Glutamatergic neuron (in vitro differentiated cells): ENCODE results near the gene ABTB2. TPM values are rescaled to one million over a fixed set of nuclear protein-coding genes. Genes with fewer than 3 reads are reported as not detected.

Experiments
- DNase-seq: peaks from one replicate; pipeline ENCODE4 v3.0.0; 2022
- H3K27ac Mint-ChIP-seq: one replicate; pipeline ENCODE4 v1.8.0; 2020; ENCODE audit warnings: mild to moderate bottlenecking, mixed read lengths, inconsistent platforms; ENCODE audit not compliant: unreplicated experiment
- H3K27me3 Mint-ChIP-seq: one replicate; pipeline ENCODE4 v1.8.0; 2020; ENCODE audit warnings: mild to moderate bottlenecking, moderate library complexity, mixed read lengths, inconsistent platforms; ENCODE audit not compliant: unreplicated experiment
- H3K36me3 Mint-ChIP-seq: one replicate; pipeline ENCODE4 v1.8.0; 2020; ENCODE audit warnings: mild to moderate bottlenecking, mixed read lengths, inconsistent platforms; ENCODE audit not compliant: unreplicated experiment
- H3K4me1 Mint-ChIP-seq: one replicate; pipeline ENCODE4 v1.8.0; 2020; ENCODE audit warnings: mild to moderate bottlenecking, low read depth, mixed read lengths, inconsistent platforms; ENCODE audit not compliant: unreplicated experiment
- H3K4me3 Mint-ChIP-seq: one replicate; pipeline ENCODE4 v1.8.0; 2020; ENCODE audit warnings: mild to moderate bottlenecking, mixed read lengths, inconsistent platforms; ENCODE audit not compliant: unreplicated experiment
- H3K9me3 Mint-ChIP-seq: one replicate; pipeline ENCODE4 v1.8.0; 2020; ENCODE audit warnings: mild to moderate bottlenecking, moderate library complexity, mixed read lengths, inconsistent platforms; ENCODE audit not compliant: unreplicated experiment
- total RNA-seq: library from RNA; stranded (reverse); fragmentation: NEBNext Ultra II Directional; extraction: Animal tissue kit (Norgen Biotek cat#: 25700); gene quantifications from one replicate; pipeline ENCODE4 v1.2.1, GENCODE V29; 2021; ENCODE audit not compliant: unreplicated experiment
- TF ChIP-seq, protein P1 (sequence below): fragments of 200-600 bp; sonication (generic); IDR thresholded peaks from one replicate; pipeline ENCODE4 v1.5.0; 2021; ENCODE audit not compliant: partially characterized antibody, unreplicated experiment

The ABTB2 gene
- total RNA-seq, 1 donor from 2014 or later: 9.3 TPM

DNA sequence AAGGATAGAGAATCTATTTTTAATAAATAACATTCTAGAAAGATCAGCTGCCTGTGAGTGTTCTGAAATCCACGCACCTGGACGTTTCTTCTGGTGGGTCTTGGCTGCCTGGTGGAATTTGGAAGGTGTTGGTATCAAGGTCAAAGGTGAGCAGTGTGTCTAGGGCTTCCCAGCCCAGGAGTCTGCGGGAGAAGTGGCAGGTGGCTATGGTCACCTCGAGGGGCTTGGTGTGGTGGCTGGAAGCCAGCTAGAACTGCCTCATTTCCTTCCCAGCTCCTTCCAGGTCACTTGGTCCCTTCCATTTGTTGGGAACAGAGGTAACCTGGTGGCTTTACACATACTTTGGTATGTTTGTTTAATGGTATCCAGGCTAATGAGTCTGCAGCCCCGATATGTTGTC lies 210.9 kb downstream of the ABTB2 start:
- H3K4me3 Mint-ChIP-seq: no peak overlapping the region
- peak overlapping the region; percentile 48 for H3K27ac Mint-ChIP-seq
- TF ChIP-seq, protein P1, sequence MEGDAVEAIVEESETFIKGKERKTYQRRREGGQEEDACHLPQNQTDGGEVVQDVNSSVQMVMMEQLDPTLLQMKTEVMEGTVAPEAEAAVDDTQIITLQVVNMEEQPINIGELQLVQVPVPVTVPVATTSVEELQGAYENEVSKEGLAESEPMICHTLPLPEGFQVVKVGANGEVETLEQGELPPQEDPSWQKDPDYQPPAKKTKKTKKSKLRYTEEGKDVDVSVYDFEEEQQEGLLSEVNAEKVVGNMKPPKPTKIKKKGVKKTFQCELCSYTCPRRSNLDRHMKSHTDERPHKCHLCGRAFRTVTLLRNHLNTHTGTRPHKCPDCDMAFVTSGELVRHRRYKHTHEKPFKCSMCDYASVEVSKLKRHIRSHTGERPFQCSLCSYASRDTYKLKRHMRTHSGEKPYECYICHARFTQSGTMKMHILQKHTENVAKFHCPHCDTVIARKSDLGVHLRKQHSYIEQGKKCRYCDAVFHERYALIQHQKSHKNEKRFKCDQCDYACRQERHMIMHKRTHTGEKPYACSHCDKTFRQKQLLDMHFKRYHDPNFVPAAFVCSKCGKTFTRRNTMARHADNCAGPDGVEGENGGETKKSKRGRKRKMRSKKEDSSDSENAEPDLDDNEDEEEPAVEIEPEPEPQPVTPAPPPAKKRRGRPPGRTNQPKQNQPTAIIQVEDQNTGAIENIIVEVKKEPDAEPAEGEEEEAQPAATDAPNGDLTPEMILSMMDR: no peak
- no peak for DNase-seq
- peaks cover 2% of the 10 kb centered on the region for H3K27me3 Mint-ChIP-seq
- H3K36me3 Mint-ChIP-seq: no peaks in the 10 kb centered on the region
- H3K4me1 Mint-ChIP-seq: peaks cover 20% of the 10 kb centered on the region
- H3K9me3 Mint-ChIP-seq: peaks cover 8% of the 10 kb centered on the region

DNA sequence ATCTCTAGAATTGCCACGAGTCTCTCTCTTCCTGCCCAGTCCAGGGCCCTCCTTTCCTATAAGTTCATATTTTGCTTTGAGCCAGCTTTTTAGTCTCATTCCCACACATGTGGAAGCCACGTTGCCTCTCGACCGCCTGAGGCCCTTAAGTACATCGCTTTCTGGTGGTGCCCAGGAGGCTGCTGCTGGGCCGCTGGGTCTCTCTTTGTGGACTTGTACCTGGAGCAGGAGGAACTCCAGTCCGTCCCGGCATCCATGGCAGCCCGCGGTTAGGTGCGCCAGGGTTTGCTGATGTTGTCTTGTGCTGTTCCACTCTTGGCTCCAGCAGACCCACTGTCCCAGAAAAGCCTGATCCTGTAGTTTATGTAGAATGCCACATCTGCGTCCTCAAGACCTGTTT lies 211.4 kb downstream of the ABTB2 start:
- H3K4me3 Mint-ChIP-seq: no peak overlapping the region
- H3K27ac Mint-ChIP-seq: no peak overlapping the region
- H3K9me3 Mint-ChIP-seq: peaks cover 9% of the 10 kb centered on the region
- H3K36me3 Mint-ChIP-seq: no peaks in the 10 kb centered on the region
- no peak for DNase-seq
- TF ChIP-seq, protein P1: no peak
- H3K27me3 Mint-ChIP-seq: no peaks in the 10 kb centered on the region
- H3K4me1 Mint-ChIP-seq: peaks cover 20% of the 10 kb centered on the region

DNA sequence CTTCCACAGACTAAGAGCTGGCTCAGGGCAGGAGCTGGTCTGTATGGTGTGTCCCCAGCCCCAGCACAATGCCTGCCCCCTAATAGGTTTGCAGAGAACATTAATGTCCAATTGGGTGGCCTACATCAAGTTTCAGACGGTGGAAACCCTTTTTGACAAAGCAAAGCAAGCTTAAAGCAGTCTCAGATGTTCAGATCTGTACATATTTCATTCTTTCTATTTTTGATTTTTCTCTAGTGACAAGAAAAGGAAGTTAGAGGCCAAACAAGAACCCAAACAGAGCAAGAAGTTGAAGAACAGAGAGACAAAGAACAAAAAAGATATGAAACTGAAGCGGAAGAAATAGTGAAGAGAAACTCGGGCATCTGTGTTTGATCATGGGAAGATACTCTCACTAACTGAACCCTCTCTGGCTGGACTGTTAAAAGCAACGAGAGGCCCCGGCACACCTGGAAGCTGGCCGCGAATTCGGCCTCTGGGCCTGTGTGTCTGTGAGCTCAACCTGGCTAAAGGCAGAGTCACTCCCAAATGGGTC lies 211.9 kb downstream of the ABTB2 start:
- no peak for DNase-seq
- no peak overlapping the region for H3K4me3 Mint-ChIP-seq
- H3K4me1 Mint-ChIP-seq: peaks cover 19% of the 10 kb centered on the region
- peaks cover 9% of the 10 kb centered on the region for H3K9me3 Mint-ChIP-seq
- H3K36me3 Mint-ChIP-seq: no peaks in the 10 kb centered on the region
- H3K27ac Mint-ChIP-seq: no peak overlapping the region
- TF ChIP-seq, protein P1: no peak
- no peaks in the 10 kb centered on the region for H3K27me3 Mint-ChIP-seq

DNA sequence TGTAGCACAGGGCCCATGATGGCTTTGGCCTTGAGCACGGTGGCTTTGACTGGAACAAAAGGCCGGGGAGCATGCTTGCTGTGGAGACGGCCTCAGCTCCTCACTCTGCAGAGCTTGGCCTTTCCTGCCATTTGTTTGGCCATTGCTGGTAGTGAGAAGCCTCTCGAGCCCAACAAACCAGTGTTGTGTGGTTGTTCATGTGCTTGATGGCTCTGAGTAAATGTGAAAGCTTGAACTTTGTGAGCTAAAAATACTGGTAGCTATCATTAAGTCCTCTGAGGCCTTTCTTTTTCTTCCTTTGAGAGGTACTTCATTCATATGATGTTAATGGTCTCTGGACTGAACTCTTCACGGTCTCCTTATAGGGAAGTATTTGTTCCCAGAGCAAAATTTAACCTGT lies 212.7 kb downstream of the ABTB2 start:
- TF ChIP-seq, protein P1: no peak
- H3K4me3 Mint-ChIP-seq: no peak overlapping the region
- no peaks in the 10 kb centered on the region for H3K36me3 Mint-ChIP-seq
- no peak for DNase-seq
- peaks cover 13% of the 10 kb centered on the region for H3K4me1 Mint-ChIP-seq
- peaks cover 9% of the 10 kb centered on the region for H3K9me3 Mint-ChIP-seq
- H3K27me3 Mint-ChIP-seq: no peaks in the 10 kb centered on the region
- H3K27ac Mint-ChIP-seq: no peak overlapping the region

DNA sequence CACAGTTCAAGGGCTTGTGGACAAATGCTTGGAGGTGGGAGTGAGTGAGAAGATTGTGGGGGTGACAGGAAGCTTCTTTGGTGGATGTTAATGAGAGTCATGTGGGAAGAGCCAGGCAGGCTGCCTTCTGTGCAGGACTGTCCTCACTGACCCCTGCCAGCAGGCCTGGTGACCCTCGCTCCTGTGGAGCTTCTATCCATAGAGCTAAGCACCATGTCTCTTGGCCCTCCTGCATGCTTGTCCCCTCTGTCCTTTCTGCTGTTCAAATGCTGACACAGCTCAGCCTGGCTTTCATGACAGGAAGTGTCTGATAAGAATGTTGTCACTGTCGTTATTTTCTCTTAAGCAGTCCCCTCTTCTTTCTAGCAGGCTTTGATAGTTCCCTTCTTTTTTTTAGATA lies 214.8 kb downstream of the ABTB2 start:
- no peak overlapping the region for H3K27ac Mint-ChIP-seq
- H3K4me3 Mint-ChIP-seq: no peak overlapping the region
- peaks cover 2% of the 10 kb centered on the region for H3K4me1 Mint-ChIP-seq
- DNase-seq: no peak
- no peaks in the 10 kb centered on the region for H3K36me3 Mint-ChIP-seq
- no peaks in the 10 kb centered on the region for H3K27me3 Mint-ChIP-seq
- peaks cover 1% of the 10 kb centered on the region for H3K9me3 Mint-ChIP-seq
- TF ChIP-seq, protein P1: no peak
